Measurements from ENCODE around the gene TOR1AIP2. TPM values are rescaled to one million over a fixed set of nuclear protein-coding genes. Genes with fewer than 3 reads are reported as not detected.
"Not testable (repeated sequence)": the region's sequence is repeated elsewhere in the genome, so short reads cannot be mapped to it uniquely, and the experiment has no call there.

TOR1AIP2 gene
- total RNA-seq, 2 donors from 2014 or later, result 63.3 to 72.9 TPM

GRCh38 chr1:179812501-179813292 is 64.9 kb downstream of the TOR1AIP2 start:
- Mint-ChIP-seq H3K27me3 (no peaks in the 10 kb centered on the region), H3K27ac (no peak overlapping the region), H3K4me3 (no peak overlapping the region), H3K36me3 (ENCODE audit: low read depth) (no peaks in the 10 kb centered on the region), H3K9me3 (no peaks in the 10 kb centered on the region), H3K4me1 (no peaks in the 10 kb centered on the region)
- ATAC-seq (replicated peaks), result no peak

- no peaks in the 10 kb centered on the region for H3K27me3 Mint-ChIP-seq
- H3K4me3 Mint-ChIP-seq, result no peak overlapping the region
Measured at GRCh38 chr1:179810367-179810715, 67.3 kb downstream of the TOR1AIP2 start.

GRCh38 chr1:179809506-179810366 is 67.9 kb downstream of the TOR1AIP2 start:
- Mint-ChIP-seq H3K36me3 (ENCODE audit: low read depth) (no peaks in the 10 kb centered on the region), H3K9me3 (no peaks in the 10 kb centered on the region), H3K27me3 (no peaks in the 10 kb centered on the region), H3K27ac (no peak overlapping the region), H3K4me3 (no peak overlapping the region), H3K4me1 (no peaks in the 10 kb centered on the region)
- ATAC-seq (replicated peaks), result peak; percentile 59

More at GRCh38 chr1:179810367-179810715, 67.3 kb downstream of the TOR1AIP2 start:
- H3K9me3 Mint-ChIP-seq, result no peaks in the 10 kb centered on the region
- H3K27ac Mint-ChIP-seq, result no peak overlapping the region
- ATAC-seq (replicated peaks), result no peak
- H3K4me1 Mint-ChIP-seq, result no peaks in the 10 kb centered on the region
- no peaks in the 10 kb centered on the region for H3K36me3 Mint-ChIP-seq (ENCODE audit: low read depth)

- Mint-ChIP-seq H3K4me1 (no peaks in the 10 kb centered on the region), H3K27me3 (peaks cover 6% of the 10 kb centered on the region), H3K27ac (no peak overlapping the region), H3K36me3 (ENCODE audit: low read depth) (no peaks in the 10 kb centered on the region), H3K4me3 (no peak overlapping the region), H3K9me3 (no peaks in the 10 kb centered on the region)
- no peak for ATAC-seq (replicated peaks)
Measured at GRCh38 chr1:179808503-179808902, 69.1 kb downstream of the TOR1AIP2 start.

DNA sequence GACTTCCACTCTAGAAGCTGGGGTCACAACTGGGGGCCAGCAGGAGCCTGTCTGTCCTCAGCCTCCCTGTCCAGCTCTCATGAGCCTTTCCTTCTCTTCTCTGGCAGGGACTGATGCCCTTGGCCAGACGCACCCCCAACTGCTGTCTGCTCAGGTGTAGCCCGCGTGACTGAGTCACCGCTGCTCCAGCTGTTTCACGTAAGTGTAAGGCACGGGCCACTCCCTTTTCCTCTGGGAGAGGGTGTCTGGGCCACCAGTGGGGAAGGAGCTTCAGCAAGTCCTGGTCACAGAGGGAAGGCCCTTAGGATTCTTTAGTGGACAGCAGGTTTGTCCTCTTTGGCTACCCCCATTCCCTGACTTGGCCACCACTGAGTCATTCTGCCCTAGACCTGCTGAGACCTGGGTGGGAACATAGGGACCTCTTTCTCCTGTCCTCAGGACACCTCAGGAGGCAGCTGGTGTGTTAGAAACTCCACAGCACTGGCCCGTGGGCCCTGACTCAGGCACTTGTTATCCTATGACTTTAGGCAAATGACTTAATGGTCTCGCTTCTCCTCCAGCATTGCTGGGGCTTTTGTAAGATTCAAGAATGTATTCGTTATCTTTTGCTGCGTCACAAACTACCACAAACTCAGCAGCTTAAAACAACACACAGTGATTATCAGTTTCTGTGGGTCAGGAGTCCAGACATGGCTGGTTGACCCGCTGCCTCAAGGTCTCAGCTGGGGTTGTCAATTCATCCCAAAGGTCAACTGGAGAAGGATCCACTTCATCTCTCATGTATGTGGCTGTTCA is 69.7 kb downstream of the TOR1AIP2 start:
- no peak for ATAC-seq (replicated peaks)

GRCh38 chr1:179807291-179807690 is 70.3 kb downstream of the TOR1AIP2 start:
- ATAC-seq (replicated peaks), result no peak
- H3K4me3 Mint-ChIP-seq, result no peak overlapping the region
- H3K27me3 Mint-ChIP-seq, result peaks cover 6% of the 10 kb centered on the region
- no peaks in the 10 kb centered on the region for H3K9me3 Mint-ChIP-seq
- H3K36me3 Mint-ChIP-seq (ENCODE audit: low read depth), result no peaks in the 10 kb centered on the region
- H3K27ac Mint-ChIP-seq, result no peak overlapping the region
- no peaks in the 10 kb centered on the region for H3K4me1 Mint-ChIP-seq

More for the DNA sequence above, 69.7 kb downstream of the TOR1AIP2 start:
- Mint-ChIP-seq H3K36me3 (ENCODE audit: low read depth) (no peaks in the 10 kb centered on the region), H3K27ac (no peak overlapping the region), H3K9me3 (no peaks in the 10 kb centered on the region), H3K4me1 (no peaks in the 10 kb centered on the region), H3K27me3 (peaks cover 6% of the 10 kb centered on the region), H3K4me3 (no peak overlapping the region)

DNA sequence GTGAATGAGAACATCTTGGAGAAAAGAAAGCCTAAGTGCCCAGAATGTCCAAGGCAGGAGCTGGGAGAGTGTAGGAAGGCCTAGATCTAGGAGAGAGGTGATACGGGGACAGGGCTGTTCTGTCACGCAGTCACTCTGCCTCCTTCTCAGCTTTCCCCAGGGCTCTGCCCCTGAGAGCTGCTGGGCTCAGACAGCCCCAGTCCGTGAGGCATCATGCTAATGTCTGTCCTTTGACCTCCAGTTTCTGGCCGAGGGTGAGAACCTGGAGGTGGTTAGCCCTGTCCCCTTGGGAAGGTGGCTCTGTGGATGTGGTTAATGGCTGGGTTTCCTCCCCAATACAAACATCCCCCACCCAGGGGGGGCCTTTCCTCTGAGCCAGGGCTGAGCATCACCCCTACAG is 71.3 kb downstream of the TOR1AIP2 start:
- Mint-ChIP-seq H3K4me3 (no peak overlapping the region), H3K9me3 (no peaks in the 10 kb centered on the region), H3K4me1 (no peaks in the 10 kb centered on the region), H3K27me3 (peaks cover 6% of the 10 kb centered on the region), H3K36me3 (ENCODE audit: low read depth) (no peaks in the 10 kb centered on the region), H3K27ac (no peak overlapping the region)
- ATAC-seq (replicated peaks), result no peak

- peaks cover 6% of the 10 kb centered on the region for H3K27me3 Mint-ChIP-seq
- H3K4me3 Mint-ChIP-seq, result no peak overlapping the region
- no peaks in the 10 kb centered on the region for H3K9me3 Mint-ChIP-seq
- no peaks in the 10 kb centered on the region for H3K4me1 Mint-ChIP-seq
- no peak for ATAC-seq (replicated peaks)
- H3K27ac Mint-ChIP-seq, result no peak overlapping the region
- H3K36me3 Mint-ChIP-seq (ENCODE audit: low read depth), result no peaks in the 10 kb centered on the region
Measured at GRCh38 chr1:179805291-179806195, 72.1 kb downstream of the TOR1AIP2 start.

DNA sequence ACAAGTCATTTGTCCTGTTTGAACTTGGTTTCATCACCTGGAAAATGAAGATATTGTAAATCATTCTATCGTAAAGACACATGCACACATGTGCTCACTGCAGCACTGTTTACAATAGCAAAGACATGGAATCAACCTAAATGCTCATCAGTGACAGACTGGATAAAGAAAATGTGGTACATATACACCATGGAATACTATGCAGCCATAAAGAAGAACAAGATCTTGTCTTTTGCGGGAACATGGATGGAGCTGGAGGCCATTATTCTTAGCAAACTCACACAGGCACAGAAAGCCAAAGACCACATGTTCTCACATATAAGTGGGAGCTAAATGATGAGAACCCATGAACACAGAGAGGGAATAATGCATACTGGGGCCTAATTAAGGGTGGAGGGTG is 73.2 kb downstream of the TOR1AIP2 start:
- ATAC-seq (replicated peaks); H3K27ac Mint-ChIP-seq; H3K27me3 Mint-ChIP-seq; H3K9me3 Mint-ChIP-seq; H3K36me3 Mint-ChIP-seq (ENCODE audit: low read depth); H3K4me3 Mint-ChIP-seq; H3K4me1 Mint-ChIP-seq: not testable (repeated sequence)

GRCh38 chr1:179803918-179804317 is 73.7 kb downstream of the TOR1AIP2 start:
- no peak overlapping the region for H3K27ac Mint-ChIP-seq
- ATAC-seq (replicated peaks), result no peak
- H3K4me3 Mint-ChIP-seq, result no peak overlapping the region
- no peaks in the 10 kb centered on the region for H3K4me1 Mint-ChIP-seq
- peaks cover 6% of the 10 kb centered on the region for H3K27me3 Mint-ChIP-seq
- no peaks in the 10 kb centered on the region for H3K9me3 Mint-ChIP-seq
- no peaks in the 10 kb centered on the region for H3K36me3 Mint-ChIP-seq (ENCODE audit: low read depth)

DNA sequence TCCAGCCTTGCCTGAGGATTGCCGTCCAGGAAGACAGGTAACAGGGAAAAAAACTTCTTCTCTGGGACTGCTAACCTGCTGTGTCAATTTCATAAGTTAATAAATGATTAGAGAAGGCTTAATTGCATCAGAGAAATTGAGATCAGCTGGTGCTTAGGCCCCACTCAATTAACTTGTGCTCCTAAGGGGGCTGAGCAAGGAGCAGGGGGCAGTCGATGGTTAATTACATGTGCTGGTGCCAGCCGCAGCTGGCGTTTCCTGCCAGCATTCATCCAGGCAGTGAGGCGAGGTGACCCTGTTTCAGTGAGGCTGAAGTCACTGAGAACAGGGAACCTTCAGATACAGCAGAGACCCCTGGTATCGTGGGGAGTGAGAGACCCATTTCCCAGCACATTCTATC is 74.5 kb downstream of the TOR1AIP2 start:
- Mint-ChIP-seq H3K9me3 (no peaks in the 10 kb centered on the region), H3K36me3 (ENCODE audit: low read depth) (no peaks in the 10 kb centered on the region), H3K27ac (no peak overlapping the region), H3K4me1 (no peaks in the 10 kb centered on the region), H3K4me3 (no peak overlapping the region), H3K27me3 (peaks cover 6% of the 10 kb centered on the region)
- no peak for ATAC-seq (replicated peaks)

GRCh38 chr1:179800481-179800880 is 77.1 kb downstream of the TOR1AIP2 start:
- no peaks in the 10 kb centered on the region for H3K36me3 Mint-ChIP-seq (ENCODE audit: low read depth)
- no peak overlapping the region for H3K4me3 Mint-ChIP-seq
- no peaks in the 10 kb centered on the region for H3K4me1 Mint-ChIP-seq
- no peaks in the 10 kb centered on the region for H3K9me3 Mint-ChIP-seq
- H3K27ac Mint-ChIP-seq, result no peak overlapping the region
- H3K27me3 Mint-ChIP-seq, result peaks cover 6% of the 10 kb centered on the region
- ATAC-seq (replicated peaks), result no peak

GRCh38 chr1:179798864-179799516 is 78.6 kb downstream of the TOR1AIP2 start:
- H3K4me1 Mint-ChIP-seq, result no peaks in the 10 kb centered on the region
- H3K36me3 Mint-ChIP-seq (ENCODE audit: low read depth), result no peaks in the 10 kb centered on the region
- H3K27me3 Mint-ChIP-seq, result peaks cover 5% of the 10 kb centered on the region
- ATAC-seq (replicated peaks), result no peak
- H3K27ac Mint-ChIP-seq, result no peak overlapping the region
- H3K9me3 Mint-ChIP-seq, result no peaks in the 10 kb centered on the region
- no peak overlapping the region for H3K4me3 Mint-ChIP-seq
